ENCODE data around the gene AAK1. TPM values are rescaled to one million over a fixed set of nuclear protein-coding genes. Genes with fewer than 3 reads are reported as not detected.
A peak's percentile ranks its signal among the peaks of the same experiment; 100 is the strongest.

Gene AAK1
- total and polyA plus RNA-seq, 12 donors = 26.2 to 106 (median 68.5) TPM

DNA sequence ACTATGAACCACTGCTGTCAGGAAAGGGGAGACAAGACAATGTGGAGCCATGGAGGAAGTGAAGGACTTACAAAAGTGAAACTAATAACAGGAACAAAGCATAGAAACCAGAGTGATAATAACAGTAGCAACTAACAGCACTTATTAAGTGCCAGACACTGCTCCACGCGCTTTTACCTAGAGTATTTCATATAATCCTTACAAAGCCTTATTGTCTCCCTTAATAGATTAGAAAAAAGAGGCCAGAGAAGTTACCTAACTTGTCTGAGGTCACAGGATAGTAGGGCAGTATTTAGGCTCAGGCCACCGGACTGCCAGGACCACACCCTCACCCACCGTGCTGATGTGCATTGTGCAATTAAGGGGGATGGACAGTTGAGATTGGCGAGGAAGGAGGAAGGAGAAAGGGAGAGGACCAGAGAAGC lies 107.7 kb downstream of the AAK1 start:
- no peak for TF ChIP-seq POLR2A (IDR thresholded peaks at IDR 0.05)
- TF ChIP-seq, protein P1, sequence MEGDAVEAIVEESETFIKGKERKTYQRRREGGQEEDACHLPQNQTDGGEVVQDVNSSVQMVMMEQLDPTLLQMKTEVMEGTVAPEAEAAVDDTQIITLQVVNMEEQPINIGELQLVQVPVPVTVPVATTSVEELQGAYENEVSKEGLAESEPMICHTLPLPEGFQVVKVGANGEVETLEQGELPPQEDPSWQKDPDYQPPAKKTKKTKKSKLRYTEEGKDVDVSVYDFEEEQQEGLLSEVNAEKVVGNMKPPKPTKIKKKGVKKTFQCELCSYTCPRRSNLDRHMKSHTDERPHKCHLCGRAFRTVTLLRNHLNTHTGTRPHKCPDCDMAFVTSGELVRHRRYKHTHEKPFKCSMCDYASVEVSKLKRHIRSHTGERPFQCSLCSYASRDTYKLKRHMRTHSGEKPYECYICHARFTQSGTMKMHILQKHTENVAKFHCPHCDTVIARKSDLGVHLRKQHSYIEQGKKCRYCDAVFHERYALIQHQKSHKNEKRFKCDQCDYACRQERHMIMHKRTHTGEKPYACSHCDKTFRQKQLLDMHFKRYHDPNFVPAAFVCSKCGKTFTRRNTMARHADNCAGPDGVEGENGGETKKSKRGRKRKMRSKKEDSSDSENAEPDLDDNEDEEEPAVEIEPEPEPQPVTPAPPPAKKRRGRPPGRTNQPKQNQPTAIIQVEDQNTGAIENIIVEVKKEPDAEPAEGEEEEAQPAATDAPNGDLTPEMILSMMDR (IDR thresholded peaks at IDR 0.05) = no peak
- 67 to 76% (median 71%) methylated on average over 5 of the region's 5 CpGs for WGBS, 4 donors
- no peak overlapping the region for H3K27ac ChIP-seq
- H3K27me3 ChIP-seq = no peaks in the 10 kb centered on the region
- H3K9me3 ChIP-seq (replicated peaks in 1 of 3) = no peaks in the 10 kb centered on the region
- no peak overlapping the region for H3K4me3 ChIP-seq
- intact Hi-C loops (cut with DNase I) = no loop called here
- peaks cover 0 to 23% of the 10 kb centered on the region in 2 donors for H3K4me1 ChIP-seq (replicated peaks in 1 of 2)
- DNase-seq = peak in 1 of 7 donors; percentile 23
- H3K36me3 ChIP-seq (replicated peaks in 1 of 2) = peaks cover 0 to 10% of the 10 kb centered on the region in 2 donors

DNA sequence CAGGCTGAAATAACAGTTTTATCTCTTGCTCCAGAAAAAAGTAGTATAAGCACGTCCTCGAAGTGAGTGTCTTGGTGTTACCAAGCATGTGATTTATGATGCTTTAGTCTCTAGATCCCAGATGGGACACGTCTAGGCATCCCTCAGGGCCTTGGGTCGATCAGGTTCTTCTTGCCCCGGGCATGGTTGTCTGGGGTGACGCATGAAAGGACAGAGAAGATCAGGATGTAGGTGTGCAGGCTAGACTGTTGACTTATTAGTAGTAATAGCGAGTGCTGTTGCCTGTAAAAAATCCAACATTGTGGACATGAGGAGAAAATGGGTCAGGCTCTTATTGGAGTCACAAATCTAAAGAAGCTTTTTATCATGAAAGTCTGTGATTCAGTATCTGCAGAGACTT lies 112.4 kb downstream of the AAK1 start:
- Histone ChIP-seq H3K27me3 (no peaks in the 10 kb centered on the region), H3K27ac (no peak overlapping the region), H3K4me3 (no peak overlapping the region), H3K36me3 (replicated peaks in 1 of 2) (peaks cover 0 to 15% of the 10 kb centered on the region in 2 donors), H3K9me3 (replicated peaks in 1 of 3) (no peaks in the 10 kb centered on the region), H3K4me1 (replicated peaks in 1 of 2) (peaks cover 4 to 20% of the 10 kb centered on the region in 2 donors)
- DNase-seq = no peak
- TF ChIP-seq, protein P1 (IDR thresholded peaks at IDR 0.05) = no peak
- no peak for TF ChIP-seq POLR2A (IDR thresholded peaks at IDR 0.05)
- intact Hi-C loops (cut with DNase I) = no loop called here
- WGBS, 4 donors = 52 to 63% (median 58%) methylated on average over 7 of the region's 7 CpGs

DNA sequence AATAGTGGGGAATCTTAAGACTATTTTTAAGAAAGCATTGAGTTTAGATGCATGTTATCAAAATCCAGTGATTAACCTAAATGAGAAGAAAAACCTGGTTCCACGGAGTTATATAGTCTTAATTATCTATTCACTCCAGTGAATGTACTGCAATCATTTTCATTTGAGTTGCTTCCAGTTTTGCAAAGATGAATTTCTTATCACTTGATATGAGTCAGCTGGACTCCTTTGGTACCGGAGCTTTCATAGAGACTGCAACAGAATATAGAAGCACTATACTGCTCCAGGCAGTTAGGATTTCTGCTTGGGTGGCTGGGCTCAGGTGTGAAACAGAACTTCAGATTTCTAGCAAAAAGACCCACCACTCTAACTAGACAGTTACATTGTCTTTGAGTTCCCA lies 114.1 kb downstream of the AAK1 start:
- H3K36me3 ChIP-seq (replicated peaks in 1 of 2) = peaks cover 0 to 32% of the 10 kb centered on the region in 2 donors
- WGBS, 4 donors = 31 to 38% (median 36%) methylated on average over 2 of the region's 2 CpGs
- no peak overlapping the region for H3K4me3 ChIP-seq
- H3K27me3 ChIP-seq = no peaks in the 10 kb centered on the region
- DNase-seq = no peak
- intact Hi-C loops (cut with DNase I) = no loop called here
- H3K27ac ChIP-seq = no peak overlapping the region
- no peak for TF ChIP-seq POLR2A (IDR thresholded peaks at IDR 0.05)
- TF ChIP-seq, protein P1 (IDR thresholded peaks at IDR 0.05) = no peak
- no peaks in the 10 kb centered on the region for H3K9me3 ChIP-seq (replicated peaks in 1 of 3)
- peaks cover 4 to 15% of the 10 kb centered on the region in 2 donors for H3K4me1 ChIP-seq (replicated peaks in 1 of 2)

DNA sequence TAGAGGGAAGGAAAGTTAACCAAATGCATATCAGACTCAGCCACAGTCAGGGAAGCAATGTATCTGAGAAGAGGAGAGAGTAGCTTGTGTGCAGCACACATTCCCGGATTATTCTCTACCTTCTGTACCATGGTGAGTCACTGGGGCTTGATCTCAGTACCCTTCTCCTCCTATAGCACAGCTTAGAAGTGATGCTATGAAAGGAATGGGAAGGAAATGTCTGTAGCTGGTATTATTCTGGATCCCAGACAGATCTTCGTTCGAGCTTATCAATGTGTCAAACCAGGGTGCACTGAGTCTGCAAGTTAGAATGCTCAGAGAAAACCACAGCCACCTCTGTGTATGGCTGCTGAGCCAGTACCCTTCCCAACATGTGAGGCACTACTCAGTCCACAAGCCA lies 118.3 kb downstream of the AAK1 start:
- intact Hi-C loops (cut with DNase I) = no loop called here
- TF ChIP-seq, protein P1 (IDR thresholded peaks at IDR 0.05) = no peak
- no peak for TF ChIP-seq POLR2A (IDR thresholded peaks at IDR 0.05)
- 89 to 97% (median 95%) methylated on average over 3 of the region's 3 CpGs for WGBS, 4 donors

More for the DNA sequence above, 118.3 kb downstream of the AAK1 start:
- Histone ChIP-seq H3K36me3 (replicated peaks in 1 of 2) (peaks cover 0 to 62% of the 10 kb centered on the region in 2 donors), H3K27ac (no peak overlapping the region), H3K27me3 (no peaks in the 10 kb centered on the region), H3K4me3 (no peak overlapping the region), H3K4me1 (replicated peaks in 1 of 2) (peaks cover 2 to 4% of the 10 kb centered on the region in 2 donors), H3K9me3 (replicated peaks in 1 of 3) (no peaks in the 10 kb centered on the region)
- no peak for DNase-seq

Measured in adrenal gland (tissue), 12 donors.